ENCODE results near the gene ELAVL2.

ELAVL2 gene

DNA sequence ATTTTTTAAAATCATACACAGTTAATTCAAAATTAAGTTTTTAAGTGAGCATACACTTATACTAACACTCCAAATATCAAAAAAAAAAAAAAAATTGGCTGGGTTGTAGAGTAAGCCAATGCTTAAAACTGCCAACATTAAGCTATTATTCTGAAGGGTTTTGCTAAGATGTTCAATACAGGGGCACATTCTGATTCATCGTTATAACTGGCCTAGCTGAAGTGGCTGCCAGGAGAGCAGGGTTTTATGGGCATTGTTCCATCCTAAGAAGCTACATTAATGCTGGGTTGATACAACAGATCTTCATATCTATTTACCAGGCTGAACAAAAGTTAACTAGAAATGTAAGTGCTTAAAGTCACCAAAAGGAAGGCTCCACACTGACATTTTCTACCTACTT, 13.4 kb downstream of the ELAVL2 start:
- Histone ChIP-seq H2AK5ac (ENCODE audit: low read depth, low read length) (no peak overlapping the region), H3K23ac (ENCODE audit: low read depth, low read length, poor library complexity) (no peak overlapping the region), H3K4me3 (ENCODE audit: low read length in 2 of 2) (no peak overlapping the region), H4K8ac (ENCODE audit: low read depth, low read length) (no peak overlapping the region), H2AFZ (ENCODE audit: low read length) (no peak overlapping the region), H2BK120ac (ENCODE audit: low read depth, low read length) (no peak overlapping the region), H3K36me3 (replicated peaks in 1 of 2; ENCODE audit: control insufficient read depth in 2 of 2, insufficient read depth in 2 of 2, low read length in 2 of 2) (no peaks in the 10 kb centered on the region), H3K4me1 (ENCODE audit: control insufficient read depth in 2 of 2, insufficient read depth in 1 of 2, low read depth in 1 of 2, low read length in 2 of 2) (no peaks in the 10 kb centered on the region), H2BK5ac (ENCODE audit: low read length) (no peak overlapping the region), H4K91ac (ENCODE audit: low read depth, low read length, poor library complexity) (no peak overlapping the region), H3K27ac (replicated peaks; ENCODE audit: low read length) (no peak overlapping the region), H3K79me1 (ENCODE audit: low read depth, low read length) (no peaks in the 10 kb centered on the region), H3K9me3 (replicated peaks in 1 of 2; ENCODE audit: control insufficient read depth in 2 of 2, insufficient read depth in 1 of 2, low read depth in 1 of 2, low read length in 2 of 2) (no peaks in the 10 kb centered on the region), H3K9ac (ENCODE audit: low read depth, low read length, poor library complexity) (no peak overlapping the region), H2BK15ac (ENCODE audit: low read length) (no peak overlapping the region), H3K4ac (ENCODE audit: low read length) (no peak overlapping the region), H3K14ac (ENCODE audit: low read length) (no peak overlapping the region), H3K18ac (ENCODE audit: low read length) (no peak overlapping the region), H3K27me3 (ENCODE audit: control insufficient read depth in 3 of 3, insufficient read depth in 3 of 3, low read depth in 1 of 3, low read length in 3 of 3) (no peaks in the 10 kb centered on the region), H2BK12ac (ENCODE audit: low read length) (no peak overlapping the region), H3K4me2 (ENCODE audit: insufficient read depth, low read length, poor library complexity, severe bottlenecking) (no peak overlapping the region)
- DNase-seq (ENCODE audit: low spot score): no peak
- no CpG with 5 or more reads among the region's 1 CpG for WGBS, 2 donors (ENCODE audit: extremely low coverage in 2 of 2, insufficient read length in 2 of 2, insufficient replicate concordance in 1 of 2)

GRCh38 chr9:23811633-23812032, 14.4 kb downstream of the ELAVL2 start:
- no peak overlapping the region for H2AK5ac ChIP-seq (ENCODE audit: low read depth, low read length)

DNA sequence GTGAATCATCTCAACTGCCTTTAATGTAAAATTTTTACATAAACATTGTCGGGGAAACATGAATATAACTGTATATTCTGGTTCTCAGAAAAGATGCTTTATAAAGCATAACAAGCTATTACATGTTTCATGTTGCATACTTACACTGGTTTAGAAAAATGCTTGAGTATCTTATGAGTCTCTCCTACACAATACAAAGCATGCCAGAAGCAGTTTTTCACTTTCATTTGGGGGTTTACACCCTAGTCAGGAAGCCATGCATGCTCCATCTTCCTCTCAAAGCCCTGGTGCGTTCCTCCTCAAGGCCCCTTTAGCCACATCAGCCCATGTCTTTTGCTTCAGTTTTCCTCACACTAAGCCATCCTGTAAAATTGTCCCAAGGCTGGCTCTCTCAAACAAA, 22.8 kb downstream of the ELAVL2 start:
- H2BK15ac ChIP-seq (ENCODE audit: low read length): no peak overlapping the region
- H3K4me1 ChIP-seq (ENCODE audit: control insufficient read depth in 2 of 2, insufficient read depth in 1 of 2, low read depth in 1 of 2, low read length in 2 of 2): peaks cover 0 to 5% of the 10 kb centered on the region in 2 donors
- peaks cover 0 to 3% of the 10 kb centered on the region in 2 donors for H3K36me3 ChIP-seq (replicated peaks in 1 of 2; ENCODE audit: control insufficient read depth in 2 of 2, insufficient read depth in 2 of 2, low read length in 2 of 2)
- no peaks in the 10 kb centered on the region for H3K79me1 ChIP-seq (ENCODE audit: low read depth, low read length)
- H3K18ac ChIP-seq (ENCODE audit: low read length): no peak overlapping the region
- H2AK5ac ChIP-seq (ENCODE audit: low read depth, low read length): no peak overlapping the region
- no CpG with 5 or more reads among the region's 2 CpGs for WGBS, 2 donors (ENCODE audit: extremely low coverage in 2 of 2, insufficient read length in 2 of 2, insufficient replicate concordance in 1 of 2)
- no peak overlapping the region for H3K4me2 ChIP-seq (ENCODE audit: insufficient read depth, low read length, poor library complexity, severe bottlenecking)
- H3K9ac ChIP-seq (ENCODE audit: low read depth, low read length, poor library complexity): no peak overlapping the region
- no peak overlapping the region for H2AFZ ChIP-seq (ENCODE audit: low read length)
- H3K27me3 ChIP-seq (ENCODE audit: control insufficient read depth in 3 of 3, insufficient read depth in 3 of 3, low read depth in 1 of 3, low read length in 3 of 3): no peaks in the 10 kb centered on the region
- H4K91ac ChIP-seq (ENCODE audit: low read depth, low read length, poor library complexity): no peak overlapping the region
- no peak overlapping the region for H3K23ac ChIP-seq (ENCODE audit: low read depth, low read length, poor library complexity)
- no peak overlapping the region for H2BK120ac ChIP-seq (ENCODE audit: low read depth, low read length)
- no peak overlapping the region for H4K8ac ChIP-seq (ENCODE audit: low read depth, low read length)
- H3K27ac ChIP-seq (replicated peaks; ENCODE audit: low read length): no peak overlapping the region
- H3K4ac ChIP-seq (ENCODE audit: low read length): no peak overlapping the region
- no peak for DNase-seq (ENCODE audit: low spot score)
- no peak overlapping the region for H3K4me3 ChIP-seq (ENCODE audit: low read length in 2 of 2)
- no peak overlapping the region for H2BK12ac ChIP-seq (ENCODE audit: low read length)
- H2BK5ac ChIP-seq (ENCODE audit: low read length): no peak overlapping the region
- no peak overlapping the region for H3K14ac ChIP-seq (ENCODE audit: low read length)
- H3K9me3 ChIP-seq (replicated peaks in 1 of 2; ENCODE audit: control insufficient read depth in 2 of 2, insufficient read depth in 1 of 2, low read depth in 1 of 2, low read length in 2 of 2): no peaks in the 10 kb centered on the region

More at GRCh38 chr9:23811633-23812032, 14.4 kb downstream of the ELAVL2 start:
- H3K9me3 ChIP-seq (replicated peaks in 1 of 2; ENCODE audit: control insufficient read depth in 2 of 2, insufficient read depth in 1 of 2, low read depth in 1 of 2, low read length in 2 of 2): no peaks in the 10 kb centered on the region
- no peaks in the 10 kb centered on the region for H3K36me3 ChIP-seq (replicated peaks in 1 of 2; ENCODE audit: control insufficient read depth in 2 of 2, insufficient read depth in 2 of 2, low read length in 2 of 2)
- no peak overlapping the region for H3K9ac ChIP-seq (ENCODE audit: low read depth, low read length, poor library complexity)
- no peak overlapping the region for H3K14ac ChIP-seq (ENCODE audit: low read length)
- no peaks in the 10 kb centered on the region for H3K27me3 ChIP-seq (ENCODE audit: control insufficient read depth in 3 of 3, insufficient read depth in 3 of 3, low read depth in 1 of 3, low read length in 3 of 3)
- DNase-seq (ENCODE audit: low spot score): no peak
- H3K4me1 ChIP-seq (ENCODE audit: control insufficient read depth in 2 of 2, insufficient read depth in 1 of 2, low read depth in 1 of 2, low read length in 2 of 2): no peaks in the 10 kb centered on the region
- H3K4me3 ChIP-seq (ENCODE audit: low read length in 2 of 2): no peak overlapping the region
- no peak overlapping the region for H2BK12ac ChIP-seq (ENCODE audit: low read length)
- no peak overlapping the region for H3K23ac ChIP-seq (ENCODE audit: low read depth, low read length, poor library complexity)
- H2BK120ac ChIP-seq (ENCODE audit: low read depth, low read length): no peak overlapping the region
- no peak overlapping the region for H2BK15ac ChIP-seq (ENCODE audit: low read length)
- no peak overlapping the region for H3K4ac ChIP-seq (ENCODE audit: low read length)
- no peak overlapping the region for H4K91ac ChIP-seq (ENCODE audit: low read depth, low read length, poor library complexity)
- no peak overlapping the region for H4K8ac ChIP-seq (ENCODE audit: low read depth, low read length)
- H3K79me1 ChIP-seq (ENCODE audit: low read depth, low read length): no peaks in the 10 kb centered on the region
- WGBS, 2 donors (ENCODE audit: extremely low coverage in 2 of 2, insufficient read length in 2 of 2, insufficient replicate concordance in 1 of 2): no CpG with 5 or more reads among the region's 2 CpGs
- H3K27ac ChIP-seq (replicated peaks; ENCODE audit: low read length): no peak overlapping the region
- H2BK5ac ChIP-seq (ENCODE audit: low read length): no peak overlapping the region
- H2AFZ ChIP-seq (ENCODE audit: low read length): no peak overlapping the region
- H3K18ac ChIP-seq (ENCODE audit: low read length): no peak overlapping the region
- H3K4me2 ChIP-seq (ENCODE audit: insufficient read depth, low read length, poor library complexity, severe bottlenecking): no peak overlapping the region

GRCh38 chr9:23801523-23801922, 24.5 kb downstream of the ELAVL2 start:
- no peak overlapping the region for H4K8ac ChIP-seq (ENCODE audit: low read depth, low read length)
- no peak for DNase-seq (ENCODE audit: low spot score)
- H3K36me3 ChIP-seq (replicated peaks in 1 of 2; ENCODE audit: control insufficient read depth in 2 of 2, insufficient read depth in 2 of 2, low read length in 2 of 2): peaks cover 0 to 3% of the 10 kb centered on the region in 2 donors
- no peak overlapping the region for H2AK5ac ChIP-seq (ENCODE audit: low read depth, low read length)
- WGBS, 2 donors (ENCODE audit: extremely low coverage in 2 of 2, insufficient read length in 2 of 2, insufficient replicate concordance in 1 of 2): no CpG with 5 or more reads among the region's 2 CpGs
- peaks cover 0 to 7% of the 10 kb centered on the region in 2 donors for H3K4me1 ChIP-seq (ENCODE audit: control insufficient read depth in 2 of 2, insufficient read depth in 1 of 2, low read depth in 1 of 2, low read length in 2 of 2)
- H3K4me2 ChIP-seq (ENCODE audit: insufficient read depth, low read length, poor library complexity, severe bottlenecking): no peak overlapping the region
- H3K18ac ChIP-seq (ENCODE audit: low read length): no peak overlapping the region
- no peak overlapping the region for H3K9ac ChIP-seq (ENCODE audit: low read depth, low read length, poor library complexity)
- no peak overlapping the region for H3K27ac ChIP-seq (replicated peaks; ENCODE audit: low read length)
- no peaks in the 10 kb centered on the region for H3K27me3 ChIP-seq (ENCODE audit: control insufficient read depth in 3 of 3, insufficient read depth in 3 of 3, low read depth in 1 of 3, low read length in 3 of 3)
- H4K91ac ChIP-seq (ENCODE audit: low read depth, low read length, poor library complexity): no peak overlapping the region
- H3K23ac ChIP-seq (ENCODE audit: low read depth, low read length, poor library complexity): no peak overlapping the region
- no peak overlapping the region for H2BK15ac ChIP-seq (ENCODE audit: low read length)
- H3K4ac ChIP-seq (ENCODE audit: low read length): no peak overlapping the region
- H3K9me3 ChIP-seq (replicated peaks in 1 of 2; ENCODE audit: control insufficient read depth in 2 of 2, insufficient read depth in 1 of 2, low read depth in 1 of 2, low read length in 2 of 2): no peaks in the 10 kb centered on the region
- H3K4me3 ChIP-seq (ENCODE audit: low read length in 2 of 2): no peak overlapping the region
- H2BK5ac ChIP-seq (ENCODE audit: low read length): no peak overlapping the region
- no peak overlapping the region for H2BK120ac ChIP-seq (ENCODE audit: low read depth, low read length)
- no peaks in the 10 kb centered on the region for H3K79me1 ChIP-seq (ENCODE audit: low read depth, low read length)
- H3K14ac ChIP-seq (ENCODE audit: low read length): no peak overlapping the region
- no peak overlapping the region for H2BK12ac ChIP-seq (ENCODE audit: low read length)
- no peak overlapping the region for H2AFZ ChIP-seq (ENCODE audit: low read length)
